Chondrocyte (in vitro differentiated cells): ENCODE data around the gene TWIST2. TPM values are rescaled to one million over a fixed set of nuclear protein-coding genes. Genes with fewer than 3 reads are reported as not detected.

ENCODE experiments used
- DNase-seq: peaks from one replicate; pipeline ENCODE4 v3.0.0; 2021; ENCODE audit warnings: mixed read lengths, low spot score
- H3K27ac Mint-ChIP-seq: one replicate; pipeline ENCODE4 v1.8.0; 2021; ENCODE audit warnings: mild to moderate bottlenecking, moderate library complexity, mixed read lengths; ENCODE audit not compliant: unreplicated experiment
- H3K27me3 Mint-ChIP-seq: 2 replicates; pipeline ENCODE4 v1.8.0; 2021; ENCODE audit warnings: low read depth, mixed read lengths
- H3K36me3 Mint-ChIP-seq: 2 replicates; pipeline ENCODE4 v1.8.0; 2021; ENCODE audit warnings: low read depth, mixed read lengths
- H3K4me1 Mint-ChIP-seq: 2 replicates; pipeline ENCODE4 v1.8.0; 2021; ENCODE audit warnings: low read depth, mild to moderate bottlenecking, mixed read lengths
- H3K4me3 Mint-ChIP-seq: one replicate; pipeline ENCODE4 v1.8.0; 2021; ENCODE audit warnings: mild to moderate bottlenecking, moderate library complexity, mixed read lengths; ENCODE audit not compliant: unreplicated experiment
- H3K9me3 Mint-ChIP-seq: 2 replicates; pipeline ENCODE4 v1.8.0; 2021; ENCODE audit warnings: low read depth, mixed read lengths
- total RNA-seq: library from RNA; stranded (reverse); gene quantifications from 3 replicates; pipeline ENCODE4 v1.2.1, GENCODE V29; 2021
- TF ChIP-seq, protein P1 (sequence below): fragments of 200-600 bp; sonication (generic); IDR thresholded peaks from 2 replicates; pipeline ENCODE4 v1.5.0; 2021; ENCODE audit warnings: antibody characterized with exemption, mild to moderate bottlenecking, moderate library complexity

TWIST2 gene
- total RNA-seq, 1 donor from 2014 or later, result 2.4 TPM

GRCh38 chr2:238834982-238835381 is 12.9 kb upstream of the TWIST2 start:
- TF ChIP-seq, protein P1, sequence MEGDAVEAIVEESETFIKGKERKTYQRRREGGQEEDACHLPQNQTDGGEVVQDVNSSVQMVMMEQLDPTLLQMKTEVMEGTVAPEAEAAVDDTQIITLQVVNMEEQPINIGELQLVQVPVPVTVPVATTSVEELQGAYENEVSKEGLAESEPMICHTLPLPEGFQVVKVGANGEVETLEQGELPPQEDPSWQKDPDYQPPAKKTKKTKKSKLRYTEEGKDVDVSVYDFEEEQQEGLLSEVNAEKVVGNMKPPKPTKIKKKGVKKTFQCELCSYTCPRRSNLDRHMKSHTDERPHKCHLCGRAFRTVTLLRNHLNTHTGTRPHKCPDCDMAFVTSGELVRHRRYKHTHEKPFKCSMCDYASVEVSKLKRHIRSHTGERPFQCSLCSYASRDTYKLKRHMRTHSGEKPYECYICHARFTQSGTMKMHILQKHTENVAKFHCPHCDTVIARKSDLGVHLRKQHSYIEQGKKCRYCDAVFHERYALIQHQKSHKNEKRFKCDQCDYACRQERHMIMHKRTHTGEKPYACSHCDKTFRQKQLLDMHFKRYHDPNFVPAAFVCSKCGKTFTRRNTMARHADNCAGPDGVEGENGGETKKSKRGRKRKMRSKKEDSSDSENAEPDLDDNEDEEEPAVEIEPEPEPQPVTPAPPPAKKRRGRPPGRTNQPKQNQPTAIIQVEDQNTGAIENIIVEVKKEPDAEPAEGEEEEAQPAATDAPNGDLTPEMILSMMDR, result no peak
- H3K4me3 Mint-ChIP-seq, result no peak overlapping the region
- peaks cover 3% of the 10 kb centered on the region for H3K36me3 Mint-ChIP-seq
- no peaks in the 10 kb centered on the region for H3K4me1 Mint-ChIP-seq
- H3K27me3 Mint-ChIP-seq, result peaks cover 48% of the 10 kb centered on the region
- H3K9me3 Mint-ChIP-seq, result peaks cover 5% of the 10 kb centered on the region
- H3K27ac Mint-ChIP-seq, result no peak overlapping the region
- no peak for DNase-seq

DNA sequence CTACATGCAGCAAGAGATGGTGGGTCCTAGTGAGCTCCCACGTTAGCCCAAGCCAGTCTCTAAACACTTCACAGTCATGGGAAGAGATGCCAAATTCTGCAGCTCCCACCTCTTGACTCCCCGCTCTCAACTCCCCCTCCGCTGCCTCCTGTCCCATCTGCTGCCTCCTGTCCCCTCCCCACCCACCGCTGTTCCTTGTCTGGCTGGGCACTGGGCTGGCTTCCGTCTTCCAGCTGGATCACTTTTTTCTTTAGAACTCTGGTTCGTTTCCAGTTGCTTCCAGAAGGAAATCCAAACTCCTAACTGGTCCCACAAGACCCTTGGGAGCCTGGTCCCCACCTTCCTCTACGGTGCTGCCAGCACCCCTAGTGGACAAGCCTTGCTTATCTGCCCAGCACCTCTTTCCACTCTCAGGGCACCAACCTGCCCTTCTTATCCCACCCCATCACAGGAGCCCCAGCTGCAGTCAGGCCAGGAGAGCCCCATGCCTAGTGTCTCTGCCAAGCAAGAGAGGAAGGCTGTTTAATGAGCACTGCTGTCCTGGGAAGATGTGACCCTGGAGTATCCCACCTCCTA is 12.1 kb upstream of the TWIST2 start:
- TF ChIP-seq, protein P1, result peak; percentile 36
- DNase-seq, result no peak
- H3K36me3 Mint-ChIP-seq, result peaks cover 3% of the 10 kb centered on the region
- H3K4me3 Mint-ChIP-seq, result no peak overlapping the region
- H3K27me3 Mint-ChIP-seq, result peaks cover 46% of the 10 kb centered on the region
- H3K9me3 Mint-ChIP-seq, result peaks cover 5% of the 10 kb centered on the region
- no peaks in the 10 kb centered on the region for H3K4me1 Mint-ChIP-seq
- no peak overlapping the region for H3K27ac Mint-ChIP-seq

- H3K27ac Mint-ChIP-seq, result no peak overlapping the region
- DNase-seq, result no peak
- peaks cover 29% of the 10 kb centered on the region for H3K27me3 Mint-ChIP-seq
- no peaks in the 10 kb centered on the region for H3K4me1 Mint-ChIP-seq
- TF ChIP-seq, protein P1, result no peak
- no peak overlapping the region for H3K4me3 Mint-ChIP-seq
- peaks cover 1% of the 10 kb centered on the region for H3K36me3 Mint-ChIP-seq
- H3K9me3 Mint-ChIP-seq, result peaks cover 5% of the 10 kb centered on the region
Measured at GRCh38 chr2:238838786-238839327, 9.0 kb upstream of the TWIST2 start.

- TF ChIP-seq, protein P1, result peak; percentile 28
- H3K27ac Mint-ChIP-seq, result no peak overlapping the region
- H3K4me3 Mint-ChIP-seq, result no peak overlapping the region
- peaks cover 5% of the 10 kb centered on the region for H3K9me3 Mint-ChIP-seq
- DNase-seq, result no peak
- peaks cover 29% of the 10 kb centered on the region for H3K27me3 Mint-ChIP-seq
- H3K36me3 Mint-ChIP-seq, result peaks cover 1% of the 10 kb centered on the region
- H3K4me1 Mint-ChIP-seq, result no peaks in the 10 kb centered on the region
Measured at GRCh38 chr2:238839428-238839827, 8.5 kb upstream of the TWIST2 start.

- H3K4me3 Mint-ChIP-seq, result no peak overlapping the region
- H3K36me3 Mint-ChIP-seq, result peaks cover 1% of the 10 kb centered on the region
- no peak overlapping the region for H3K27ac Mint-ChIP-seq
- TF ChIP-seq, protein P1, result no peak
- no peak for DNase-seq
- H3K27me3 Mint-ChIP-seq, result peaks cover 32% of the 10 kb centered on the region
- peaks cover 5% of the 10 kb centered on the region for H3K9me3 Mint-ChIP-seq
- no peaks in the 10 kb centered on the region for H3K4me1 Mint-ChIP-seq
Measured at GRCh38 chr2:238841542-238842164, 6.2 kb upstream of the TWIST2 start.
